HepG2 (cell line): ENCODE data around the gene P2RX1. TPM values are rescaled to one million over a fixed set of nuclear protein-coding genes. Genes with fewer than 3 reads are reported as not detected.

Source experiments
- ATF7 ChIP-seq, 2 experiments: fragments of 450-650 bp in 1 of 2; sonication (generic) in 1 of 2; formaldehyde crosslinking in 1 of 2; IDR thresholded peaks; 2 replicates each; pipeline versions ENCODE4 v1.4.0 to v1.6.1; 2016 to 2020; ENCODE audit warnings: antibody characterized with exemption in 1 of 2, mild to moderate bottlenecking in 1 of 2, missing genetic modification reagents in 1 of 2
- HDAC6 ChIP-seq: fragments of 200-600 bp; sonication (generic); IDR thresholded peaks from 2 replicates; pipeline ENCODE4 v1.7.0; 2017; ENCODE audit warnings: mild to moderate bottlenecking, antibody characterized with exemption, low read length, low read depth
- MBNL3 ChIP-seq: fragments of 250-450 bp; sonication (Bioruptor Pico); conservative IDR thresholded peaks from 2 replicates; pipeline ENCODE4 v1.8.0; 2022; ENCODE audit warnings: mild to moderate bottlenecking, inconsistent platforms
- MIER2 ChIP-seq: IDR thresholded peaks from 2 replicates; pipeline ENCODE4 v1.6.1; 2016; ENCODE audit warnings: missing biosample characterization, missing genetic modification reagents
- SMYD3 ChIP-seq: sonication (generic); formaldehyde crosslinking; IDR thresholded peaks from 2 replicates; pipeline ENCODE4 v1.8.1; 2023; ENCODE audit warnings: mild to moderate bottlenecking, missing genetic modification reagents
- STAG1 ChIP-seq: sonication (generic); formaldehyde crosslinking; IDR thresholded peaks from 2 replicates; pipeline ENCODE4 v1.4.0; 2020; ENCODE audit warnings: missing genetic modification reagents
- ZBTB38 ChIP-seq: sonication (generic); formaldehyde crosslinking; IDR thresholded peaks from 2 replicates; pipeline ENCODE4 v1.5.1; 2020; ENCODE audit warnings: mild to moderate bottlenecking, missing genetic modification reagents
- ZFP36L2 ChIP-seq: sonication (generic); formaldehyde crosslinking; IDR thresholded peaks from 2 replicates; pipeline ENCODE4 v1.4.0; 2020; ENCODE audit warnings: missing genetic modification reagents
- ZNF30 ChIP-seq: sonication (generic); formaldehyde crosslinking; IDR thresholded peaks from 2 replicates; pipeline ENCODE4 v1.5.0; 2020; ENCODE audit warnings: mild to moderate bottlenecking, missing genetic modification reagents
- ZNF430 ChIP-seq: sonication (generic); formaldehyde crosslinking; IDR thresholded peaks from 2 replicates; pipeline ENCODE4 v1.9.0; 2021; ENCODE audit warnings: mild to moderate bottlenecking, missing genetic modification reagents
- ZNF431 ChIP-seq: sonication (generic); formaldehyde crosslinking; IDR thresholded peaks from 2 replicates; pipeline ENCODE4 v1.9.0; 2022; ENCODE audit warnings: missing genetic modification reagents, low read depth, mild to moderate bottlenecking, borderline replicate concordance
- ZNF570 ChIP-seq: sonication (generic); formaldehyde crosslinking; IDR thresholded peaks from 2 replicates; pipeline ENCODE4 v1.4.0; 2020; ENCODE audit warnings: mild to moderate bottlenecking, missing genetic modification reagents, borderline replicate concordance
- ZNF674 ChIP-seq: sonication (generic); formaldehyde crosslinking; IDR thresholded peaks from 2 replicates; pipeline ENCODE4 v1.5.0; 2020; ENCODE audit warnings: low read depth, mild to moderate bottlenecking, missing genetic modification reagents
- ZNF678 ChIP-seq: sonication (generic); formaldehyde crosslinking; IDR thresholded peaks from 2 replicates; pipeline ENCODE4 v1.4.0; 2020; ENCODE audit warnings: mild to moderate bottlenecking, missing genetic modification reagents
- ZNF841 ChIP-seq: sonication (generic); formaldehyde crosslinking; IDR thresholded peaks from 2 replicates; pipeline ENCODE4 v1.8.1; 2023; ENCODE audit warnings: missing genetic modification reagents, borderline replicate concordance
- ZNF891 ChIP-seq: sonication (generic); formaldehyde crosslinking; IDR thresholded peaks from 2 replicates; pipeline ENCODE4 v1.5.0; 2020; ENCODE audit warnings: mild to moderate bottlenecking, missing genetic modification reagents
- polyA plus RNA-seq, 8 experiments: library from polyadenylated mRNA; depleted of rRNA in 3 of 8; stranded (reverse) in 7 of 8; unstranded in 1 of 8; fragments of >200 nt; fragmentation: Illumina TruSeq in 4 of 8; extraction: Trizol in 4 of 8; gene quantifications; 2 replicates each; pipeline versions ENCODE4 v1.2.1 to v1.2.3, GENCODE V29; 2011 to 2016; ENCODE audit warnings: low read depth in 4 of 8, missing spikeins in 1 of 8, mixed read lengths in 1 of 8; ENCODE audit not compliant: insufficient read depth in 1 of 8
- total RNA-seq, 5 experiments: library from RNA; depleted of rRNA; stranded (reverse); fragments of >200 nt; fragmentation: Illumina TruSeq; extraction: Trizol; gene quantifications; 2 replicates each; pipeline ENCODE4 v1.2.3, GENCODE V29; 2016; ENCODE audit warnings: low read depth in 1 of 5
- TF ChIP-seq, protein P1 (sequence below): sonication (generic); formaldehyde crosslinking; IDR thresholded peaks from 2 replicates; pipeline ENCODE4 v1.4.0; 2020; ENCODE audit warnings: missing genetic modification reagents
- TF ChIP-seq, protein P2 (sequence below): sonication (generic); IDR thresholded peaks from 2 replicates; pipeline ENCODE4 v1.6.1; 2016; ENCODE audit warnings: low read depth, borderline replicate concordance
- TF ChIP-seq, protein P3 (sequence below): IDR thresholded peaks from 2 replicates; pipeline ENCODE4 v1.6.1; 2016; ENCODE audit warnings: missing compliant biosample characterization, missing genetic modification reagents, borderline replicate concordance
- TF ChIP-seq, protein P4 (sequence below): IDR thresholded peaks from 2 replicates; pipeline ENCODE4 v1.6.1; 2012; ENCODE audit warnings: low read length, improper control_type of control experiment
- TF ChIP-seq, protein P5 (sequence below): sonication (generic); formaldehyde crosslinking; IDR thresholded peaks from 2 replicates; pipeline ENCODE4 v1.9.0; 2022; ENCODE audit warnings: low read depth, missing genetic modification reagents

Gene P2RX1
- total and polyA plus RNA-seq, 2 of the 13 experiments (the other 11 are each of a cell fraction or from before 2014, with no cell fraction given): 0.04 to 0.50 TPM

DNA sequence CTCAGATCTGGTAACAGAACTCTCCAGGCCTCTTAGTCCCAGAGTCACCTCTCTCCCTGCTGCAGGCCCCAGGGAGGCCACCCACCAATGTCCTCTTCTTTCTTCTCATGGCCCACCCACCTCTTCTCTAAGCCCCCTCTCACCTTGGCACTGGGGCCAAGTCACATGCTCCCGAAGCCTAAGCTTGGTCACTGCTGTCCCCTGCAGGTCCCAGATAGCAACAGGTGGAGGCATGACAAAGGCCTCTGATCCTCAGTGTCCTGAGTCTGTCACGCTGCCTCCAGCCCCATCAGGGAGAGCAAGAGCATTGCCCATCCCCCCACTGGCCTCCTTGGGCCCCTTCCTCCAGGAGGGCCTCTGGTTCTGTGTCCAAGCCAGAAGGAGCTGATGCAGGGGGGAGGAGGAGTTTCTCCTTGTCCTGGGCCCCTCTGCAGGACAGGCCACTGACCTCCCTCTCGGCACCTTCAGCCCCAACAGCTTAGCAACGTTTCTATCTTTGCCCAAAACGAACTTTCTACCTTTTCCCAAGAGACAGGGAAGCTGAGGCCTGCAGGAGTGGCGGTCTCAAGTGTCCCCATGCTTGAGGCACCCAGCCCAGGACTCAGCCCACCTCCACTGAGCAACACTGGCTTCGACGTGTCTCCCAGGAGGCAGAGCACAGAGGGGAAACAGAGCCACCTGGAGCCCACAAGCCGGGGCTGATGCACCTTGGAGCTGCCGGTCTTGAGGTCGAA lies 8.6 kb downstream of the P2RX1 start (continued):
- TF ChIP-seq, protein P1, sequence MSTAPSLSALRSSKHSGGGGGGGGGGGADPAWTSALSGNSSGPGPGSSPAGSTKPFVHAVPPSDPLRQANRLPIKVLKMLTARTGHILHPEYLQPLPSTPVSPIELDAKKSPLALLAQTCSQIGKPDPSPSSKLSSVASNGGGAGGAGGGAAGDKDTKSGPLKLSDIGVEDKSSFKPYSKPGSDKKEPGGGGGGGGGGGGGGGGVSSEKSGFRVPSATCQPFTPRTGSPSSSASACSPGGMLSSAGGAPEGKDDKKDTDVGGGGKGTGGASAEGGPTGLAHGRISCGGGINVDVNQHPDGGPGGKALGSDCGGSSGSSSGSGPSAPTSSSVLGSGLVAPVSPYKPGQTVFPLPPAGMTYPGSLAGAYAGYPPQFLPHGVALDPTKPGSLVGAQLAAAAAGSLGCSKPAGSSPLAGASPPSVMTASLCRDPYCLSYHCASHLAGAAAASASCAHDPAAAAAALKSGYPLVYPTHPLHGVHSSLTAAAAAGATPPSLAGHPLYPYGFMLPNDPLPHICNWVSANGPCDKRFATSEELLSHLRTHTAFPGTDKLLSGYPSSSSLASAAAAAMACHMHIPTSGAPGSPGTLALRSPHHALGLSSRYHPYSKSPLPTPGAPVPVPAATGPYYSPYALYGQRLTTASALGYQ (CRISPR knock-in tag): no peak
- TF ChIP-seq ZNF431 (CRISPR knock-in tag) (no peak), ZNF30 (no peak), MBNL3 (CRISPR knock-in tag) (no peak), ZNF430 (CRISPR knock-in tag) (no peak), ZNF841 (no peak), HDAC6 (no peak), ZFP36L2 (CRISPR knock-in tag) (no peak), STAG1 (CRISPR knock-in tag) (peak; percentile 83), ZNF891 (CRISPR knock-in tag) (no peak), ZNF570 (CRISPR knock-in tag) (no peak), MIER2 (CRISPR knock-in tag) (no peak), SMYD3 (CRISPR knock-in tag) (no peak), ZBTB38 (no peak), ZNF678 (CRISPR knock-in tag) (no peak), ATF7 (IDR thresholded peaks at IDR 0.05) (no peak), ATF7 (CRISPR knock-in tag; IDR thresholded peaks at IDR 0.05) (no peak), ZNF674 (CRISPR knock-in tag) (no peak)
- TF ChIP-seq, protein P2, sequence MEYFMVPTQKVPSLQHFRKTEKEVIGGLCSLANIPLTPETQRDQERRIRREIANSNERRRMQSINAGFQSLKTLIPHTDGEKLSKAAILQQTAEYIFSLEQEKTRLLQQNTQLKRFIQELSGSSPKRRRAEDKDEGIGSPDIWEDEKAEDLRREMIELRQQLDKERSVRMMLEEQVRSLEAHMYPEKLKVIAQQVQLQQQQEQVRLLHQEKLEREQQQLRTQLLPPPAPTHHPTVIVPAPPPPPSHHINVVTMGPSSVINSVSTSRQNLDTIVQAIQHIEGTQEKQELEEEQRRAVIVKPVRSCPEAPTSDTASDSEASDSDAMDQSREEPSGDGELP: no peak
- TF ChIP-seq, protein P3, sequence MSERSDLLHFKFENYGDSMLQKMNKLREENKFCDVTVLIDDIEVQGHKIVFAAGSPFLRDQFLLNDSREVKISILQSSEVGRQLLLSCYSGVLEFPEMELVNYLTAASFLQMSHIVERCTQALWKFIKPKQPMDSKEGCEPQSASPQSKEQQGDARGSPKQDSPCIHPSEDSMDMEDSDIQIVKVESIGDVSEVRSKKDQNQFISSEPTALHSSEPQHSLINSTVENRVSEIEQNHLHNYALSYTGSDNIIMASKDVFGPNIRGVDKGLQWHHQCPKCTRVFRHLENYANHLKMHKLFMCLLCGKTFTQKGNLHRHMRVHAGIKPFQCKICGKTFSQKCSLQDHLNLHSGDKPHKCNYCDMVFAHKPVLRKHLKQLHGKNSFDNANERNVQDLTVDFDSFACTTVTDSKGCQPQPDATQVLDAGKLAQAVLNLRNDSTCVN (CRISPR knock-in tag): no peak
- TF ChIP-seq, protein P4, sequence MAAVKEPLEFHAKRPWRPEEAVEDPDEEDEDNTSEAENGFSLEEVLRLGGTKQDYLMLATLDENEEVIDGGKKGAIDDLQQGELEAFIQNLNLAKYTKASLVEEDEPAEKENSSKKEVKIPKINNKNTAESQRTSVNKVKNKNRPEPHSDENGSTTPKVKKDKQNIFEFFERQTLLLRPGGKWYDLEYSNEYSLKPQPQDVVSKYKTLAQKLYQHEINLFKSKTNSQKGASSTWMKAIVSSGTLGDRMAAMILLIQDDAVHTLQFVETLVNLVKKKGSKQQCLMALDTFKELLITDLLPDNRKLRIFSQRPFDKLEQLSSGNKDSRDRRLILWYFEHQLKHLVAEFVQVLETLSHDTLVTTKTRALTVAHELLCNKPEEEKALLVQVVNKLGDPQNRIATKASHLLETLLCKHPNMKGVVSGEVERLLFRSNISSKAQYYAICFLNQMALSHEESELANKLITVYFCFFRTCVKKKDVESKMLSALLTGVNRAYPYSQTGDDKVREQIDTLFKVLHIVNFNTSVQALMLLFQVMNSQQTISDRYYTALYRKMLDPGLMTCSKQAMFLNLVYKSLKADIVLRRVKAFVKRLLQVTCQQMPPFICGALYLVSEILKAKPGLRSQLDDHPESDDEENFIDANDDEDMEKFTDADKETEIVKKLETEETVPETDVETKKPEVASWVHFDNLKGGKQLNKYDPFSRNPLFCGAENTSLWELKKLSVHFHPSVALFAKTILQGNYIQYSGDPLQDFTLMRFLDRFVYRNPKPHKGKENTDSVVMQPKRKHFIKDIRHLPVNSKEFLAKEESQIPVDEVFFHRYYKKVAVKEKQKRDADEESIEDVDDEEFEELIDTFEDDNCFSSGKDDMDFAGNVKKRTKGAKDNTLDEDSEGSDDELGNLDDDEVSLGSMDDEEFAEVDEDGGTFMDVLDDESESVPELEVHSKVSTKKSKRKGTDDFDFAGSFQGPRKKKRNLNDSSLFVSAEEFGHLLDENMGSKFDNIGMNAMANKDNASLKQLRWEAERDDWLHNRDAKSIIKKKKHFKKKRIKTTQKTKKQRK: no peak
- TF ChIP-seq, protein P5, sequence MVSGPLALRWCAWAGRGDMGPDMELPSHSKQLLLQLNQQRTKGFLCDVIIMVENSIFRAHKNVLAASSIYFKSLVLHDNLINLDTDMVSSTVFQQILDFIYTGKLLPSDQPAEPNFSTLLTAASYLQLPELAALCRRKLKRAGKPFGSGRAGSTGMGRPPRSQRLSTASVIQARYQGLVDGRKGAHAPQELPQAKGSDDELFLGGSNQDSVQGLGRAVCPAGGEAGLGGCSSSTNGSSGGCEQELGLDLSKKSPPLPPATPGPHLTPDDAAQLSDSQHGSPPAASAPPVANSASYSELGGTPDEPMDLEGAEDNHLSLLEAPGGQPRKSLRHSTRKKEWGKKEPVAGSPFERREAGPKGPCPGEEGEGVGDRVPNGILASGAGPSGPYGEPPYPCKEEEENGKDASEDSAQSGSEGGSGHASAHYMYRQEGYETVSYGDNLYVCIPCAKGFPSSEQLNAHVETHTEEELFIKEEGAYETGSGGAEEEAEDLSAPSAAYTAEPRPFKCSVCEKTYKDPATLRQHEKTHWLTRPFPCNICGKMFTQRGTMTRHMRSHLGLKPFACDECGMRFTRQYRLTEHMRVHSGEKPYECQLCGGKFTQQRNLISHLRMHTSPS (CRISPR knock-in tag): no peak
